ENCODE data around the gene CPN2.

DNA sequence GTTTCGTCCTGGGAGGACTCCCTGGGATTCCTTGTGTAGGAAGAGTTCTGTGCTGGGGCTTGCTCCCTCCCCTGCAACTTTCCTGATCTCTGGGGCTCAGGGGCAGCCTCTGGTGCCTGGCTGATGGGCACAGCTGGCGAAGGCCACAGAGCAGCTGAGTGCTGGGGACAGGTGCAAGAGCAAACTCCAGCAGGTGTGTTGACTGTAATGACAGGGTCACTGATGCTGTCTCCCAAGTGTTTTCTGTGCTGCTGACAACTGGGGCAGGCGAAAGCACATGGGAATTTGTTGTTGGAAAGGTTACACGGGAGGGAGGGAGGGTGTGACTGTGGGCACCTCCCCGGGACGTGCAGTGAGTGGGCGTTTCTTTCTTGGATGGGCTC lies 21.6 kb downstream of the CPN2 start:
- no peak for TF ChIP-seq CTCF (conservative IDR thresholded peaks at IDR 0.05; ENCODE audit: low read length)
- TF ChIP-seq EZH2phosphoT487 (IDR thresholded peaks at IDR 0.05; ENCODE audit: borderline replicate concordance, low read depth, low read length), result no peak

All from OCI-LY7 (cell line).